ENCODE measurements around the gene LPIN1.

Gene LPIN1

GRCh38 chr2:11738589-11739436 lies 7.6 kb upstream of the LPIN1 start:
- no peak for DNase-seq (ENCODE audit: low read depth)
- no peak overlapping the region for H3K4me3 ChIP-seq (ENCODE audit: low read length)
- peak; percentile 76 for TF ChIP-seq CTCF (conservative IDR thresholded peaks at IDR 0.05; ENCODE audit: low read depth, low read length)

- no peak overlapping the region for H3K4me3 ChIP-seq (ENCODE audit: low read length)
- TF ChIP-seq CTCF (conservative IDR thresholded peaks at IDR 0.05; ENCODE audit: low read depth, low read length) = no peak
- DNase-seq (ENCODE audit: low read depth) = no peak
Measured at GRCh38 chr2:11740723-11741122, 5.7 kb upstream of the LPIN1 start.

GRCh38 chr2:11742317-11742701 lies 4.1 kb upstream of the LPIN1 start:
- no peak for TF ChIP-seq CTCF (conservative IDR thresholded peaks at IDR 0.05; ENCODE audit: low read depth, low read length)
- DNase-seq (ENCODE audit: low read depth) = no peak
- no peak overlapping the region for H3K4me3 ChIP-seq (ENCODE audit: low read length)

- no peak for DNase-seq (ENCODE audit: low read depth)
- no peak overlapping the region for H3K4me3 ChIP-seq (ENCODE audit: low read length)
- TF ChIP-seq CTCF (conservative IDR thresholded peaks at IDR 0.05; ENCODE audit: low read depth, low read length) = no peak
Measured at GRCh38 chr2:11742702-11743357, 3.6 kb upstream of the LPIN1 start.

- no peak overlapping the region for H3K4me3 ChIP-seq (ENCODE audit: low read length)
- DNase-seq (ENCODE audit: low read depth) = no peak
- no peak for TF ChIP-seq CTCF (conservative IDR thresholded peaks at IDR 0.05; ENCODE audit: low read depth, low read length)
Measured at GRCh38 chr2:11743366-11743765, 3.1 kb upstream of the LPIN1 start.

GRCh38 chr2:11743846-11744553 lies 2.4 kb upstream of the LPIN1 start:
- no peak for TF ChIP-seq CTCF (conservative IDR thresholded peaks at IDR 0.05; ENCODE audit: low read depth, low read length)
- peak; percentile 99 for DNase-seq (ENCODE audit: low read depth)
- peak overlapping the region; percentile 19 for H3K4me3 ChIP-seq (ENCODE audit: low read length)
